Activated CD4-positive, alpha-beta memory T cell treated with anti-CD3 and anti-CD28 coated beads for 36 hours (primary cell): ENCODE results near the gene ZNF429. TPM values are rescaled to one million over a fixed set of nuclear protein-coding genes. Genes with fewer than 3 reads are reported as not detected.
"Not testable (repeated sequence)": the region's sequence is repeated elsewhere in the genome, so short reads cannot be mapped to it uniquely, and the experiment has no call there.

ENCODE experiments used
- CTCF ChIA-PET: fragments of 350-600 bp; sonication (Branson Sonifier 250); formaldehyde crosslinking; loops from one replicate; lab custom pipeline; 2021; ENCODE audit warnings: antibody characterized with exemption, inconsistent platforms; lab: Charles Lee
- POLR2A ChIA-PET: fragments of 350-600 bp; sonication (Branson Sonifier 250); formaldehyde crosslinking; loops from one replicate; lab custom pipeline; 2021; ENCODE audit warnings: antibody characterized with exemption; lab: Charles Lee
- DNase-seq: peaks from one replicate; pipeline ENCODE4 v3.0.0-alpha.2; 2020
- H3K27ac Mint-ChIP-seq: one replicate; pipeline ENCODE4 v1.8.0; 2021; ENCODE audit warnings: mixed read lengths
- H3K27me3 Mint-ChIP-seq: one replicate; pipeline ENCODE4 v1.8.0; 2021; ENCODE audit warnings: mixed read lengths
- H3K36me3 Mint-ChIP-seq: one replicate; pipeline ENCODE4 v1.8.0; 2021; ENCODE audit warnings: mixed read lengths
- H3K4me1 Mint-ChIP-seq: one replicate; pipeline ENCODE4 v1.8.0; 2021; ENCODE audit warnings: low read depth, mixed read lengths
- H3K4me3 Mint-ChIP-seq: one replicate; pipeline ENCODE4 v1.8.0; 2021; ENCODE audit warnings: mild to moderate bottlenecking, mixed read lengths
- H3K9me3 Mint-ChIP-seq: one replicate; pipeline ENCODE4 v1.8.0; 2021; ENCODE audit warnings: mixed read lengths
- intact Hi-C: fragments of 100-400 bp; cut with micrococcal nuclease; formaldehyde crosslinking; loops from one replicate; pipeline ENCODE4 v1.15.1; 2023
- total RNA-seq, 2 experiments: library from RNA; stranded (reverse); gene quantifications; one replicate each; pipeline ENCODE4 v1.2.3, GENCODE V29; 2021

ZNF429 gene
- total RNA-seq, 2 experiments from 2014 or later, result 9.0 to 9.5 TPM

- Mint-ChIP-seq H3K4me1 (peaks cover 5% of the 10 kb centered on the region), H3K9me3 (peaks cover 53% of the 10 kb centered on the region), H3K27me3 (no peaks in the 10 kb centered on the region), H3K4me3 (no peak overlapping the region), H3K27ac (no peak overlapping the region), H3K36me3 (peaks cover 71% of the 10 kb centered on the region)
- ChIA-PET CTCF (no interaction called here), POLR2A (no interaction called here)
- intact Hi-C loops, result no loop called here
- DNase-seq, result no peak
Observed at GRCh38 chr19:21519488-21519887, 14.1 kb downstream of the ZNF429 start.

- Mint-ChIP-seq H3K4me1 (no peaks in the 10 kb centered on the region), H3K4me3 (no peak overlapping the region), H3K9me3 (peaks cover 66% of the 10 kb centered on the region), H3K27me3 (no peaks in the 10 kb centered on the region), H3K27ac (no peak overlapping the region), H3K36me3 (peaks cover 81% of the 10 kb centered on the region)
- intact Hi-C loops, result no loop called here
- DNase-seq, result no peak
- ChIA-PET POLR2A (no interaction called here), CTCF (no interaction called here)
Observed at GRCh38 chr19:21532904-21533303, 27.5 kb downstream of the ZNF429 start.

- CTCF ChIA-PET, H3K4me3 Mint-ChIP-seq, POLR2A ChIA-PET, H3K4me1 Mint-ChIP-seq, H3K27ac Mint-ChIP-seq, intact Hi-C loops, DNase-seq, H3K27me3 Mint-ChIP-seq: not testable (repeated sequence)
- H3K9me3 Mint-ChIP-seq, result peaks cover 60% of the 10 kb centered on the region
- H3K36me3 Mint-ChIP-seq, result peaks cover 65% of the 10 kb centered on the region
Observed at GRCh38 chr19:21536741-21537290, 31.4 kb downstream of the ZNF429 start.

GRCh38 chr19:21559444-21559843 lies 54.0 kb downstream of the ZNF429 start:
- Mint-ChIP-seq H3K4me3 (no peak overlapping the region), H3K36me3 (peaks cover 78% of the 10 kb centered on the region)
- POLR2A ChIA-PET, result no interaction called here

GRCh38 chr19:21564406-21564805 lies 59.0 kb downstream of the ZNF429 start:
- Mint-ChIP-seq H3K27ac (no peak overlapping the region), H3K4me1 (peaks cover 17% of the 10 kb centered on the region), H3K4me3 (no peak overlapping the region), H3K27me3 (no peaks in the 10 kb centered on the region), H3K36me3 (peaks cover 55% of the 10 kb centered on the region), H3K9me3 (peaks cover 20% of the 10 kb centered on the region)
- intact Hi-C loops, result loop anchor here (10.0 kb wide), 1 partner anchor 270 kb away; the partner anchor contains the start of gene ZNF43
- POLR2A ChIA-PET, result interaction anchor here (0.7 kb wide), 1 partner anchor 11 kb away, joined by 3 read pairs; no protein-coding TSS in a partner anchor
- no peak for DNase-seq
- CTCF ChIA-PET, result no interaction called here

More at GRCh38 chr19:21559444-21559843, 54.0 kb downstream of the ZNF429 start:
- intact Hi-C loops, result no loop called here
- Mint-ChIP-seq H3K4me1 (peaks cover under 1% of the 10 kb centered on the region), H3K27ac (no peak overlapping the region), H3K9me3 (peaks cover 46% of the 10 kb centered on the region), H3K27me3 (no peaks in the 10 kb centered on the region)
- CTCF ChIA-PET, result no interaction called here
- no peak for DNase-seq

GRCh38 chr19:21566073-21566472 lies 60.7 kb downstream of the ZNF429 start:
- intact Hi-C loops, result loop anchor here (5.0 to 10.0 kb wide), 4 partner anchors 201 to 1399 kb away; partner anchors contain the start of genes ZNF100, ZNF43, ZNF486 and ZNF708
- H3K27ac Mint-ChIP-seq, result peak overlapping the region; percentile 76
- peak overlapping the region; percentile 33 for H3K4me3 Mint-ChIP-seq
- H3K27me3 Mint-ChIP-seq, result no peaks in the 10 kb centered on the region
- POLR2A ChIA-PET, result no interaction called here
- CTCF ChIA-PET, result no interaction called here
- H3K36me3 Mint-ChIP-seq, result peaks cover 42% of the 10 kb centered on the region
- peaks cover 16% of the 10 kb centered on the region for H3K9me3 Mint-ChIP-seq
- peaks cover 18% of the 10 kb centered on the region for H3K4me1 Mint-ChIP-seq
- DNase-seq, result peak; percentile 54

- intact Hi-C loops, result loop anchor here (2.0 to 10.0 kb wide), 5 partner anchors 63 to 1401 kb away; partner anchors contain the start of genes ZNF100, ZNF429, ZNF43 and ZNF486
- DNase-seq, H3K27ac Mint-ChIP-seq, H3K27me3 Mint-ChIP-seq, CTCF ChIA-PET, POLR2A ChIA-PET: not testable (repeated sequence)
- Mint-ChIP-seq H3K36me3 (peaks cover 33% of the 10 kb centered on the region), H3K4me1 (peaks cover 18% of the 10 kb centered on the region), H3K9me3 (peaks cover 14% of the 10 kb centered on the region), H3K4me3 (peak overlapping the region; percentile 94)
Observed at GRCh38 chr19:21567806-21568205, 62.4 kb downstream of the ZNF429 start.

GRCh38 chr19:21568816-21569493 lies 63.6 kb downstream of the ZNF429 start:
- H3K36me3 Mint-ChIP-seq, result peaks cover 22% of the 10 kb centered on the region
- H3K4me1 Mint-ChIP-seq, result peaks cover 23% of the 10 kb centered on the region
- peak overlapping the region; percentile 94 for H3K4me3 Mint-ChIP-seq
- peak; percentile 92 for DNase-seq
- intact Hi-C loops, result loop anchor here (2.0 to 10.0 kb wide), 5 partner anchors 64 to 1402 kb away; partner anchors contain the start of genes ZNF100, ZNF429, ZNF43 and ZNF486
- H3K27me3 Mint-ChIP-seq, result no peaks in the 10 kb centered on the region
- H3K9me3 Mint-ChIP-seq, result peaks cover 12% of the 10 kb centered on the region
- POLR2A ChIA-PET, result interaction anchor here (0.7 to 1.7 kb wide), 3 partner anchors 11 to 199 kb away, joined by 3 to 10 read pairs (median 3); partner anchors contain the start of genes ZNF100 and ZNF429
- peak overlapping the region; percentile 91 for H3K27ac Mint-ChIP-seq
- CTCF ChIA-PET, result interaction anchor here (1.2 to 1.7 kb wide), 2 partner anchors 63 to 85 kb away, joined by 6 to 9 read pairs; partner anchors contain the start of gene ZNF429

- peaks cover 23% of the 10 kb centered on the region for H3K4me1 Mint-ChIP-seq
- H3K9me3 Mint-ChIP-seq, result peaks cover 11% of the 10 kb centered on the region
- peaks cover 17% of the 10 kb centered on the region for H3K36me3 Mint-ChIP-seq
- no peaks in the 10 kb centered on the region for H3K27me3 Mint-ChIP-seq
- ChIA-PET CTCF (interaction anchor here (1.2 to 1.7 kb wide), 2 partner anchors 64 to 86 kb away, joined by 6 to 9 read pairs; partner anchors contain the start of gene ZNF429), POLR2A (interaction anchor here (0.7 to 1.7 kb wide), 3 partner anchors 10 to 198 kb away, joined by 3 to 10 read pairs (median 3); partner anchors contain the start of genes ZNF100 and ZNF429)
- intact Hi-C loops, result loop anchor here (2.0 to 10.0 kb wide), 5 partner anchors 65 to 1402 kb away; partner anchors contain the start of genes ZNF100, ZNF429, ZNF43 and ZNF486
- peak overlapping the region; percentile 91 for H3K27ac Mint-ChIP-seq
- peak; percentile 78 for DNase-seq
- peak overlapping the region; percentile 94 for H3K4me3 Mint-ChIP-seq
Observed at GRCh38 chr19:21569494-21569865, 64.1 kb downstream of the ZNF429 start.

- H3K4me3 Mint-ChIP-seq, result no peak overlapping the region
- POLR2A ChIA-PET, result no interaction called here
- intact Hi-C loops, result no loop called here
- peaks cover 8% of the 10 kb centered on the region for H3K9me3 Mint-ChIP-seq
- no peaks in the 10 kb centered on the region for H3K27me3 Mint-ChIP-seq
- H3K36me3 Mint-ChIP-seq, result peaks cover 9% of the 10 kb centered on the region
- CTCF ChIA-PET, result interaction anchor here (1.1 kb wide), 1 partner anchor 65 kb away, joined by 4 read pairs; the partner anchor contains the start of gene ZNF429
- no peak overlapping the region for H3K27ac Mint-ChIP-seq
- H3K4me1 Mint-ChIP-seq, result peaks cover 18% of the 10 kb centered on the region
- DNase-seq, result no peak
Observed at GRCh38 chr19:21571316-21571715, 65.9 kb downstream of the ZNF429 start.

GRCh38 chr19:21574607-21575006 lies 69.2 kb downstream of the ZNF429 start:
- Mint-ChIP-seq H3K27ac (no peak overlapping the region), H3K36me3 (peaks cover 1% of the 10 kb centered on the region), H3K9me3 (peaks cover 8% of the 10 kb centered on the region), H3K27me3 (no peaks in the 10 kb centered on the region), H3K4me1 (peaks cover 8% of the 10 kb centered on the region), H3K4me3 (no peak overlapping the region)
- no peak for DNase-seq
- intact Hi-C loops, result no loop called here
- CTCF ChIA-PET, result no interaction called here
- POLR2A ChIA-PET, result no interaction called here

- intact Hi-C loops, result no loop called here
- no peak overlapping the region for H3K4me3 Mint-ChIP-seq
- no peak for DNase-seq
- H3K9me3 Mint-ChIP-seq, result peaks cover 9% of the 10 kb centered on the region
- H3K4me1 Mint-ChIP-seq, result peaks cover 11% of the 10 kb centered on the region
- ChIA-PET CTCF (interaction anchor here (0.7 kb wide), 1 partner anchor 319 kb away, joined by 6 read pairs; no protein-coding TSS in a partner anchor), POLR2A (no interaction called here)
- H3K27me3 Mint-ChIP-seq, result no peaks in the 10 kb centered on the region
- H3K36me3 Mint-ChIP-seq, result peaks cover 1% of the 10 kb centered on the region
- H3K27ac Mint-ChIP-seq, result no peak overlapping the region
Observed at GRCh38 chr19:21576481-21576880, 71.1 kb downstream of the ZNF429 start.
